Measurements from ENCODE around the gene KCNIP3. TPM values are rescaled to one million over a fixed set of nuclear protein-coding genes. Genes with fewer than 3 reads are reported as not detected.

KCNIP3 gene
- total and polyA plus RNA-seq, 4 donors, result 0.26 to 1.1 (median 0.62) TPM

- no peak overlapping the region for H3K9ac ChIP-seq (ENCODE audit: low read depth in 1 of 2, low read length in 2 of 2)
- no peak for DNase-seq (ENCODE audit: low spot score)
- H3K4me3 ChIP-seq (ENCODE audit: low read depth in 1 of 3, low read length in 3 of 3), result no peak overlapping the region
- H3K4me1 ChIP-seq (ENCODE audit: control insufficient read depth in 4 of 4, insufficient read depth in 4 of 4, low read length in 3 of 4), result peaks cover 21 to 53% (median 47%) of the 10 kb centered on the region in 4 donors
- TF ChIP-seq EGR1 (IDR thresholded peaks at IDR 0.05; ENCODE audit: low read depth in 2 of 2) (no peak), HNF4A (conservative IDR thresholded peaks at IDR 0.05) (no peak), NR2F2 (IDR thresholded peaks at IDR 0.05) (no peak), SP1 (IDR thresholded peaks at IDR 0.05) (no peak), RAD21 (IDR thresholded peaks at IDR 0.05) (no peak), HNF4G (IDR thresholded peaks at IDR 0.05) (no peak), RXRA (IDR thresholded peaks at IDR 0.05) (no peak), REST (IDR thresholded peaks at IDR 0.05) (no peak), JUND (IDR thresholded peaks at IDR 0.05) (no peak), FOXA1 (IDR thresholded peaks at IDR 0.05) (no peak), ATF3 (IDR thresholded peaks at IDR 0.05) (no peak)
- TF ChIP-seq, protein P1, sequence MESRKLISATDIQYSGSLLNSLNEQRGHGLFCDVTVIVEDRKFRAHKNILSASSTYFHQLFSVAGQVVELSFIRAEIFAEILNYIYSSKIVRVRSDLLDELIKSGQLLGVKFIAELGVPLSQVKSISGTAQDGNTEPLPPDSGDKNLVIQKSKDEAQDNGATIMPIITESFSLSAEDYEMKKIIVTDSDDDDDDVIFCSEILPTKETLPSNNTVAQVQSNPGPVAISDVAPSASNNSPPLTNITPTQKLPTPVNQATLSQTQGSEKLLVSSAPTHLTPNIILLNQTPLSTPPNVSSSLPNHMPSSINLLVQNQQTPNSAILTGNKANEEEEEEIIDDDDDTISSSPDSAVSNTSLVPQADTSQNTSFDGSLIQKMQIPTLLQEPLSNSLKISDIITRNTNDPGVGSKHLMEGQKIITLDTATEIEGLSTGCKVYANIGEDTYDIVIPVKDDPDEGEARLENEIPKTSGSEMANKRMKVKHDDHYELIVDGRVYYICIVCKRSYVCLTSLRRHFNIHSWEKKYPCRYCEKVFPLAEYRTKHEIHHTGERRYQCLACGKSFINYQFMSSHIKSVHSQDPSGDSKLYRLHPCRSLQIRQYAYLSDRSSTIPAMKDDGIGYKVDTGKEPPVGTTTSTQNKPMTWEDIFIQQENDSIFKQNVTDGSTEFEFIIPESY (IDR thresholded peaks at IDR 0.05), result no peak
- TF ChIP-seq, protein P2, sequence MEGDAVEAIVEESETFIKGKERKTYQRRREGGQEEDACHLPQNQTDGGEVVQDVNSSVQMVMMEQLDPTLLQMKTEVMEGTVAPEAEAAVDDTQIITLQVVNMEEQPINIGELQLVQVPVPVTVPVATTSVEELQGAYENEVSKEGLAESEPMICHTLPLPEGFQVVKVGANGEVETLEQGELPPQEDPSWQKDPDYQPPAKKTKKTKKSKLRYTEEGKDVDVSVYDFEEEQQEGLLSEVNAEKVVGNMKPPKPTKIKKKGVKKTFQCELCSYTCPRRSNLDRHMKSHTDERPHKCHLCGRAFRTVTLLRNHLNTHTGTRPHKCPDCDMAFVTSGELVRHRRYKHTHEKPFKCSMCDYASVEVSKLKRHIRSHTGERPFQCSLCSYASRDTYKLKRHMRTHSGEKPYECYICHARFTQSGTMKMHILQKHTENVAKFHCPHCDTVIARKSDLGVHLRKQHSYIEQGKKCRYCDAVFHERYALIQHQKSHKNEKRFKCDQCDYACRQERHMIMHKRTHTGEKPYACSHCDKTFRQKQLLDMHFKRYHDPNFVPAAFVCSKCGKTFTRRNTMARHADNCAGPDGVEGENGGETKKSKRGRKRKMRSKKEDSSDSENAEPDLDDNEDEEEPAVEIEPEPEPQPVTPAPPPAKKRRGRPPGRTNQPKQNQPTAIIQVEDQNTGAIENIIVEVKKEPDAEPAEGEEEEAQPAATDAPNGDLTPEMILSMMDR (IDR thresholded peaks at IDR 0.05; ENCODE audit: low read depth, low read length, missing input control), result no peak
- TF ChIP-seq, protein P3, sequence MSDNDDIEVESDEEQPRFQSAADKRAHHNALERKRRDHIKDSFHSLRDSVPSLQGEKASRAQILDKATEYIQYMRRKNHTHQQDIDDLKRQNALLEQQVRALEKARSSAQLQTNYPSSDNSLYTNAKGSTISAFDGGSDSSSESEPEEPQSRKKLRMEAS (IDR thresholded peaks at IDR 0.05), result no peak
- no peaks in the 10 kb centered on the region for H3K36me3 ChIP-seq (ENCODE audit: control insufficient read depth in 4 of 4, insufficient read depth in 3 of 4, low read depth in 1 of 4, low read length in 3 of 4)
- no peak overlapping the region for H3K27ac ChIP-seq (ENCODE audit: low read depth in 1 of 2, low read length in 2 of 2)
- H3K27me3 ChIP-seq (ENCODE audit: control insufficient read depth in 4 of 4, insufficient read depth in 4 of 4, low read length in 3 of 4), result no peaks in the 10 kb centered on the region
- WGBS, result 74% methylated on average over 6 of the region's 6 CpGs
- no peaks in the 10 kb centered on the region for H3K9me3 ChIP-seq (ENCODE audit: control insufficient read depth in 4 of 4, low read length in 3 of 4)
Observed at GRCh38 chr2:95393901-95394300, 96.8 kb downstream of the KCNIP3 start.

- no peak for DNase-seq (ENCODE audit: low spot score)
- Histone ChIP-seq H3K9ac (ENCODE audit: low read depth in 1 of 2, low read length in 2 of 2) (no peak overlapping the region), H3K4me1 (ENCODE audit: control insufficient read depth in 4 of 4, insufficient read depth in 4 of 4, low read length in 3 of 4) (peaks cover 0 to 23% (median 19%) of the 10 kb centered on the region in 4 donors), H3K9me3 (ENCODE audit: control insufficient read depth in 4 of 4, low read length in 3 of 4) (no peaks in the 10 kb centered on the region), H3K27me3 (ENCODE audit: control insufficient read depth in 4 of 4, insufficient read depth in 4 of 4, low read length in 3 of 4) (no peaks in the 10 kb centered on the region), H3K36me3 (ENCODE audit: control insufficient read depth in 4 of 4, insufficient read depth in 3 of 4, low read depth in 1 of 4, low read length in 3 of 4) (no peaks in the 10 kb centered on the region), H3K4me3 (ENCODE audit: low read depth in 1 of 3, low read length in 3 of 3) (no peak overlapping the region), H3K27ac (ENCODE audit: low read depth in 1 of 2, low read length in 2 of 2) (no peak overlapping the region)
- 96% methylated on average over 7 of the region's 7 CpGs for WGBS
- no peak for TF ChIP-seq NR2F2 (IDR thresholded peaks at IDR 0.05)
- no peak for TF ChIP-seq JUND (IDR thresholded peaks at IDR 0.05)
- TF ChIP-seq HNF4G (IDR thresholded peaks at IDR 0.05), result no peak
- TF ChIP-seq HNF4A (conservative IDR thresholded peaks at IDR 0.05), result no peak
- no peak for TF ChIP-seq FOXA1 (IDR thresholded peaks at IDR 0.05)
- TF ChIP-seq, protein P1 (IDR thresholded peaks at IDR 0.05), result no peak
- TF ChIP-seq RXRA (IDR thresholded peaks at IDR 0.05), result no peak
- no peak for TF ChIP-seq GABPA (IDR thresholded peaks at IDR 0.05 in 1 of 2, conservative IDR thresholded peaks at IDR 0.05 in 1 of 2)
- TF ChIP-seq, protein P2 (IDR thresholded peaks at IDR 0.05; ENCODE audit: low read depth, low read length, missing input control), result no peak
- no peak for TF ChIP-seq FOXA2 (IDR thresholded peaks at IDR 0.05)
Observed at GRCh38 chr2:95399061-95399460, 101.9 kb downstream of the KCNIP3 start.

Measured in liver (tissue), 9 donors.